Pons (tissue), 1 donor: ENCODE results near the gene PRDX2.
A peak's percentile ranks its signal among the peaks of the same experiment; 100 is the strongest.

Experiments
- DNase-seq: peaks from one replicate; pipeline ENCODE4 v3.0.0-alpha.2; 2016; ENCODE audit warnings: low spot score

PRDX2 gene

DNA sequence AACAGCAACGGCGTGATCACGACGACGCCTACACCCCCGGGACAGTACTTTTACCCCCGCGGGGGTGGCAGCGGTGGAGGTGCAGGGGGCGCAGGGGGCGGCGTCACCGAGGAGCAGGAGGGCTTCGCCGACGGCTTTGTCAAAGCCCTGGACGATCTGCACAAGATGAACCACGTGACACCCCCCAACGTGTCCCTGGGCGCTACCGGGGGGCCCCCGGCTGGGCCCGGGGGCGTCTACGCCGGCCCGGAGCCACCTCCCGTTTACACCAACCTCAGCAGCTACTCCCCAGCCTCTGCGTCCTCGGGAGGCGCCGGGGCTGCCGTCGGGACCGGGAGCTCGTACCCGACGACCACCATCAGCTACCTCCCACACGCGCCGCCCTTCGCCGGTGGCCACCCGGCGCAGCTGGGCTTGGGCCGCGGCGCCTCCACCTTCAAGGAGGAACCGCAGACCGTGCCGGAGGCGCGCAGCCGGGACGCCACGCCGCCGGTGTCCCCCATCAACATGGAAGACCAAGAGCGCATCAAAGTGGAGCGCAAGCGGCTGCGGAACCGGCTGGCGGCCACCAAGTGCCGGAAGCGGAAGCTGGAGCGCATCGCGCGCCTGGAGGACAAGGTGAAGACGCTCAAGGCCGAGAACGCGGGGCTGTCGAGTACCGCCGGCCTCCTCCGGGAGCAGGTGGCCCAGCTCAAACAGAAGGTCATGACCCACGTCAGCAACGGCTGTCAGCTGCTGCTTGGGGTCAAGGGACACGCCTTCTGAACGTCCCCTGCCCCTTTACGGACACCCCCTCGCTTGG is 9.3 kb downstream of the PRDX2 start:
- no peak for DNase-seq

DNA sequence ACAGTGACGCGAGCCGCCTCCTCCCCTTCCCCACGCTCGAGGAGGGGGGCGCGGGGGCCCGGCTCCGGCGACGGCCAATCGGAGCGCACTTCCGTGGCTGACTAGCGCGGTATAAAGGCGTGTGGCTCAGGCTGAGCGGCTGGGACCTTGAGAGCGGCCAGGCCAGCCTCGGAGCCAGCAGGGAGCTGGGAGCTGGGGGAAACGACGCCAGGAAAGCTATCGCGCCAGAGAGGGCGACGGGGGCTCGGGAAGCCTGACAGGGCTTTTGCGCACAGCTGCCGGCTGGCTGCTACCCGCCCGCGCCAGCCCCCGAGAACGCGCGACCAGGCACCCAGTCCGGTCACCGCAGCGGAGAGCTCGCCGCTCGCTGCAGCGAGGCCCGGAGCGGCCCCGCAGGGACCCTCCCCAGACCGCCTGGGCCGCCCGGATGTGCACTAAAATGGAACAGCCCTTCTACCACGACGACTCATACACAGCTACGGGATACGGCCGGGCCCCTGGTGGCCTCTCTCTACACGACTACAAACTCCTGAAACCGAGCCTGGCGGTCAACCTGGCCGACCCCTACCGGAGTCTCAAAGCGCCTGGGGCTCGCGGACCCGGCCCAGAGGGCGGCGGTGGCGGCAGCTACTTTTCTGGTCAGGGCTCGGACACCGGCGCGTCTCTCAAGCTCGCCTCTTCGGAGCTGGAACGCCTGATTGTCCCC is 10.1 kb downstream of the PRDX2 start, which contains the start of gene JUNB:
Gene JUNB (plus strand): TSS at position 142 of the 706 bp plus-strand sequence. CDS start 286 bp downstream, at position 428.
- DNase-seq, result peak; percentile 97

DNA sequence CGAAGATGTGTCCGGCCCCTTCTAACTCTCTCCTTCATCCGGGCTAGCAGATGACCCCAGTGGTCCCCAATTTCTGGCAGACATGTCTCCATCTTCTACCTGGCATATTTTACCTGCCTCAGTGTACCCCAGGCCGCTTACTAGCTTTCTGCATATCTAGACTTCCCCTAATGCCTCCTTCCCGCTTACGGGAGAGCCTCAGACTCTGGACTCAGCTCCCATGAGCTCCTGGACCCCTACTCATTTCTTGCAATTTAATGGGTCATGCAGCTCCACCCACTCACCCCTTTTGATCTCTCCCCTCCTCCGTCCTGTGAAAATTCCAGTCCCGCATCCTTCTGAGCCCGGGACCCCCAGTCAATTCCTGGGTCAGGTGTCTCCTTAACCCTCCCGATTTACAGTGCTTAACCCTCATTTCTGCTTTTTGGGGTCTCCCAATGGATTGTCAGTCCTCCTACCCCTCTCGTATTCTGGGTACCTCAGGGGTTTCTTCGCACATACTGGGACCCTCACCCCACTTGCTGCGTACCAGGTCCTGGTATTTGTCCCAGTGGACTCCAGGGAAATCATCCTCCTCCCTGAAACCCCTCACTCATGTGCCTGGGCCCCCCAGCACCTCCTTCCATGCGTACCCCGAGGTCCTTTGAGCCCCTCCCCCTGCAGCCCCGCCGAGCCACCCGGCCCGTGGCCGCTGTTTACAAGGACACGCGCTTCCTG is 10.8 kb downstream of the PRDX2 start:
- no peak for DNase-seq

DNA sequence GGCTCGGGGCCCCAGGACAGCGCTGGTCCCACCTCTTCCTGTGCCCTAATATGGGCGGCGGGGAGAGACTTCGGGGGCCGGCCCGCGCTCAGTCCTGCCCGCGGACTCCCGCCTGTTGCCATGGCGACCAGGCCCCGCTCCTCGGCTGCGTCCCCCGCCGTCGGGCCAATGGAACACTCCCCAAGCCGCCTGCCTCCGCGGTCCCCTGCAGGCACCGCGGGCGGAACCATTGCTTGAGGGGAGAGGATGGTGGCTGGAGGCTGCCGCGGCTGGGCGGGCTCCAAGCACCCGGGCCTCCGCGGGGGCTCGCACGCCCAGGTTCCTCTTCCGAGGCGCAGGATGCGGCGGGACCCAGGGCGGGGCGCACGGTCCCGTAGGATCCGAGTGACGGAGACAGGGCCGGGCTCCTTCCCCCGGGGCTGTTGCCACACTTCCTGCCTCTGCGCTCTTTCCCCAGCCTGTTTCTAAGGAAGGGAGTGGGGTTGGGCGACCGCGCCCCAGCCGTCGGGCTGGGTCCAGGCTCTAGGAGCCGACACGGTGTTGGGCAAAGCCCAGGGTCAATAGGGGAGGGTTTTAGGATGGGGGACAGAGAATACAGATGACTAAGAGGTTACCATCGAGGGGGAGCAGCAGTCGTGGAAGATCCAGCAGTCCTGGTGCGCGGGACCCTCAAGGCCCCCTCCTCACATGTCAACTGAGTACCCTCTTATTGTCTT is 11.5 kb downstream of the PRDX2 start:
- DNase-seq, result peak; percentile 91

DNA sequence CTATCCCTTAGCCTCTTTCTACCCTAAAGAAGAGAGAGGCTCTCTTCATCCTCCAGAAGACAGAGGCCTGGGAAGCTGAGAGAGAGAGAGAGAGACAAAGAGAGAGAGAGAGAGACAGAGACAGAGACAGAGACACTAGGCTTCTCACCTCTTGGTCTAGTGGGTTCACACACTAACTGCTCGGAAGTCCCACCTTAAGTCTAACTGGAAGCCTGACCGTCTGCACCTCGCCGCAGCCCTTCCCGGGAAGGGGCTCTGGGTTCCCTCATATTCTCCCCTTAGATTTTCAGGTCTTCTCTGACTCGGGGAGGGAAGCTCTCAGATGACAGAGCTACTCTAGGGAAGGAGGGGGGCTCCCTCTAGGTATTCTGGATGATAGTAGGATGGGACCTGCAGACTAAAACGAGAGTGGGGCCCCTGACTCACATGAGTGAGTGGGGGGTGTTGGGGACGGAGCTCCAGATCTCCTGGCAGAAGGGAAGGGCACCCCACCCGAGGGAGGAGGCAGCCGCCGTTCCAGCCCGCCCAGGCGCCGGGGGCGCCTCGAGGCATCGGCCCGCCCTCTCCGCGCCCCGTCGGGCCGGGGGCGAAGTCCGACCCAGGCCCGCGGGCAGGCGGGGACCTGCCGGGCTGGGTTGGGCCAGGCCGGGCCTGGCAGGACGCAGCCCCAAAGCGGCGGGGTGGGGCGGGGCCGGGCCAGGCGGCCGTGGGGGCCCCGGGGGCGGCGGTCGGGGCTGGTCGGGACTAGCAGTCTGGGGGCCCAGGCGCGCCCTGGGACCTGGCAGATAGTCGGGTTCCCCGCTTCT is 12.3 kb downstream of the PRDX2 start:
- no peak for DNase-seq

DNA sequence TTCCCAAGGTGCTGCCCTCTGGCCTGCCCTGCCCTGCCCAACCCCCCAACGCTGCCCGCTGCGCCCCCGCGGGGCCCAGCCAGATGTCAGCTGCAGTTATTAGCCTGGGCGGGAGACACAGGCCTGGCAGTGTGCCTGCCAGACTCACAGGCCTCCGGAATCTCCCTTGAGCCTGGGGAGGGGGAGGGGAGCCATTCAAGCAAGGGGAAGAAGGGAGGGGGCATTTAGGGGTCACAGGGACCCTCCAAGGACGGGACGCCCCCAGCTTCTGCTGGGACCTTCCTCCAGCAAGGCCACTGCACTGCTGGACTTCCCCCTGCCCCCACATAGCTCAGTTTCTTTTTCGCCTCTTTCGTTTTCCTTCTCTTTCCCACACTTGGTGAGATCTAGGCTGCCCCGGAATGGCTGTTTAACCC is 12.9 kb downstream of the PRDX2 start:
- DNase-seq, result peak; percentile 74

DNA sequence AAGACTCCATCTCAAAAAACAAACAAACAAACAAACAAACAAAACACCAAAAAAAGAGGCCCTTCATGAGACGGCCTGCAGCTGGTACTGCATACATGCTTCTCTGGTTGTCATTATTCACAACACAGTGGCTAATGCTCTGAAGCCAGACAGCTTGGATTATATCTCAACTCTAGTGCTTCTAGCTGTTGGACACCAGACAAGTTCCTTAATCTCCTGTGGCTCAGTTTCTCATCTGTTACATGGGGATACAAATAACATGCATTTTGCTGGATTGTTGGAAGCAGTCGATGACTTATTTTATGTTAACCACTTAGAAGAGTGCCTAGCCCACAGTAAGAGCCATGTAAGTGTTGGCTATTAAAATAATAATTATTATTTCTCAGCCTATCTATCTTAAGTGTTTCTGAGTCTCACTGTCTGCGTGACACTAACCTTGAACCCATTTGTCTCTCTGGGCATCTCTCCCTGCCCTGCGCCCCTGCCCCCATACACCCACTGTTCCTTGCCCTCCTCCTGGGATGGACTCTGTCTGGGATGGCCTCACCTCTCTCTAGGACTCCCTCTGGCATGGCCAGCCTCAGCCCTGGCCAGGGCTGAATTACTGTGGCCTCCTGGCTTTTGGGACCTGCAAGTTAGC is 13.4 kb downstream of the PRDX2 start:
- no peak for DNase-seq

DNA sequence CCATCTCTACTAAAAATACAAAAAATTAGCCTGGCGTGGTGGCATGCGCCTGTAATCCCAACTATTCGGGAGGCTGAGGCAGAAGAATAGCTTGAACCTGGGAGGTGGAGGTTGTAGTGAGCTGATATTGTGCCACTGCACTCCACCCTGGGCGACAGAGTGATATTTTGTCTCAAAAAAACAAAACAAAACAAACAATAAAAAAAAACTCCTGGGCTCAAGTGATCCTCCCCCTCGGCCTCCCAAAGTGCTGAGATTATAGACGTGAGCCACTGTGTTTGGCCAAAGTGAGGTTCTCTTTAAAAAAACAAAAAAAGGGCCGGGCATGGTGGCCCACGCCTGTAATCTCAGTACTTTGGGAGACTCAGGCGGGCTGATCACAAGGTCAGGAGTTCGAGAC is 14.1 kb downstream of the PRDX2 start:
- DNase-seq, result no peak

DNA sequence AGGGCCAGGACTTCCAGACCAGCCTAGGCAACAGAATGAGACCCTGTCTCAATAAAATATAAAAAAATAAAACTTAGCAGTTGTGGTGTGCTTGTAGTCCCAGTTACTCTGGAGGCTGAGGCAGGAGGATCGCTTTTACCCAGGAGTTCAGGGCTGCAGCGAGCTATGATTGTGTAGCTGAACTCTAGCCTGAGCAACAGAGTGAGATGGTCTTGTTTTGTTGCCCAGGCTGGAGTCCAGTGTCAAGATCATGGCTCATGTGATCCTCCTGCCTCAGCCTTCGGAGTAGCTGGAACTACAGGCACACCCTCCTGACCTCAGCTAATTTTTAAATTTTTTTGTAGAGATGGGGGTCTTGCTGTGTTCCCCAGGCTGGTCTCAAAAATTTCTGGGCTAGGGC is 14.6 kb downstream of the PRDX2 start:
- no peak for DNase-seq

DNA sequence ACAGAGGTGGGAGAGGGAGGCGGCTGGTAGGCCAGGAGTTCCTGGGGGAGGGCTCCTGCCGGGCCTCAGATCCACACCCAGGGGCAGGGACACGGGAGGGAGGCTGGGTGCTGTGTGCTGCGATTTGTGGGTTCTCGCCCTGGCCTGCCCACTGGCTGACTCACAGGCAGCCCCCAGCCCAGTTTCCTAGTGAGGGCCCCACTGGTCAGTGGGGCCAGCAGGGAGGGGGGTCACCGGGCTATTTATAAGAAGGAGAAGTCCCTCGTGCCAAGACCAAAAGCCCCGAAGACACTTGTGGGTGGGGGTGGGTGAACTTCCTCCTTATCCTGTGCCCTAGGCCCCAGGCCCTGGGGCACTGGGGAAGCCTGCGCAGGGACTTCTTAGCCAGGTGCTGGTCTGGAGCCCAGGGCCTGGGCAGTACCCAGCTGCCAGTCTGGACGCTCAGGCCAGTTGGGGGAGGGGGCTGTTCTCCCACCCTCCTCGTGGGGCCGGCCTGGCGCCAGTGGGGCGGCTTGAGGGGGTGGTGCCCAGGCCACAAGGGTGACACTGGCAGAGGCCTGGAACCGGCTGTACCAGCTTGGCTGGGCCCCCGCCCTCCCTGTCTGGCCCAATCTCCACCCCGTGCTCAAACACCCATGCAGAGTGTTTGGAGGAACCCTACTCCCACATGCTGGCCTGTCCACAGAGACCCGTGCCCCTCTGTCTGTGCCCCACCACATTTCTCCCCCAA is 15.3 kb downstream of the PRDX2 start:
- DNase-seq, result peak; percentile 78

DNA sequence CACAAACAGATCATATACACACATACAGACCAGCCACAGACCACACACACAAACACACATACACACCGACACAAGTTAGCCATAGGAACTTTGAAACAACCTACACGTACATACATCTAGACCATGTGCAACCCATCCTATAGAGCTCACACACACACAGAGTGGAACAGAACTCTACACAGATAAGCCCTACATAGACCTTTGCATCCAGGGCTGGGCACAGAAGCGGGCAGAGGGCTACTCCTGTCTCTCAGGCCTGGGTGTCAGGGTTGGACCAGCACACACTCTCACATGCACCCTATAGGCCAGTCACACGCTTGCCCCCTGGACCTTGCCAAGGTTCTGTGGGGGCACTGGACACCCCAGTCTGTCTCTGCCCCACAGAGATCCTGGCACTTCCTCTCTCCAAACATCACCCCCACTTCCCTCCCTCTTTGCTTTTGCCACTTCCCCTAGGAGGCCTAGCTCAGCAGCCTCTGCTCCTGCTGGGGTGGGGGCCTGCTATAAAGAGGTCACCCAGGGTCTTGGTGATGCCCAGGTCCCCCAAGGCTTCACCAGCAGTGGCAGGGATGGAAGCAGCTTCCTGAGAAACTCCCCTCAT is 16.1 kb downstream of the PRDX2 start:
- DNase-seq, result peak; percentile 73

DNA sequence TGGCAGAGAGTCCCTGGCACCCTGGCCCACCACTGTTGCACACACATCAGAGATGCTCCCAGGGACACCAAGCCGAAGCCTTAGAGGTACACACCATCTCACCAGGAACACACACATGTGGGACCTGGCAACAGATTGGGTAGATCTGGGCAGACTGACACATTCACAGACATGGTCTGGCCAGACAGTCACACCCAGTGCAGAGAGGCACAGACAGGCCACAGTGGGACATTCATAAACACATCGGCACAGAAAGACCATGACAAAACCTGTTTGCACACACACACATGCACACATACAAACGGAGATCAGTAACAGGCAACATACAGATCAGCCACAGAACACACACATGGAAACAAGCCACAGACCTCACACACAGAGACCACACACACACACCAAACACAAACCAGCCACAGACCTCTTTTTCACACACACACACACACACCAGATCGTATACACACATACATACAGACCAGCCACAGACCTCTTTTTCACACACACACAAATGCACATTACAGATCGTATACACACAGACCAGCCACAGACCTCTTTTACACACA is 16.6 kb downstream of the PRDX2 start:
- no peak for DNase-seq

DNA sequence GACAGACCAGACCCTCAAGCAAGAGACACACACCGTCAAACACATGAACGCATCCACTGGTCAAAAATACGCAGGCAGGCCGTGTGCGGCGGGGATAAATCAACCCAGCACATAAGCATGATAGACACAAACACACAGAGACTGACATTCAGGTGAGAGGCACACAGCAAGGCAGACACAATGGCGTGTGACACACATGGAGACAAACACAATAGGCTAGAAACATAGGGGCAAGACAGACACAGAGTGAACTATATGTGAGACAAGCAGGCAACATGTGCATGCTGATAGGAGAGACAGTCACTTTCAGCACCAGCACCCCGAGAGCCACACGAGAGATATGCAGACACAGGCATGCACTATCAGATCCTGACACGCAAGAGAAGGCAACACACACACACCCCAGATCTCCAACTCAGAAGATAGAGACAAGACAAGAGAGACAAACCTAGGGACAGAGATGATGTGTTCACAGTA is 17.2 kb downstream of the PRDX2 start:
- DNase-seq, result no peak

DNA sequence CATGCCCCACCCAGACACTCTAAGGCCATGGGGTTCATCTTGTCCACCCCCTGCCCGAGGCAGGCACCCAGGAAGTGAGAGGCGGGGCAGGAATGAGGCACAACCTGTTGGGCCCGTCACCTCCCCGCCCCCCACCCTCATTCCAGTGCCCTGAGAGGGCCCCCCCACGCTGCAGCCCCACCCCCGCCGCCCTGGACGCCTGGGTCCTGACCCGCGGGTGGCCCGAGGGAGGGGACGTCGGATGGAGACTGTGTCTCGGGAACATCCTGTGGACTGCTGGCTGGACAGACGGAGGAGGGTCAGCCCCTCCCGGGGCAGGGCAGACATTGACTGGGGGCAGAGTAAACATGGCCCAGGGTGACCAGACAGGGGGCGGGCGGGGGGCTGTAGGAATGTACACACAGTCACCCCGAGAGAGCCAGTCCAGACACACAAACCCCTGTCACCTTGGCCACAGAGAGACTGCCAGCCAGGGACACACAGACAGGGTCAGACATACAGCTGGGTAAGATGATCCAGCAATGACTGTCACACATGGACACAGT is 17.7 kb downstream of the PRDX2 start:
- no peak for DNase-seq

DNA sequence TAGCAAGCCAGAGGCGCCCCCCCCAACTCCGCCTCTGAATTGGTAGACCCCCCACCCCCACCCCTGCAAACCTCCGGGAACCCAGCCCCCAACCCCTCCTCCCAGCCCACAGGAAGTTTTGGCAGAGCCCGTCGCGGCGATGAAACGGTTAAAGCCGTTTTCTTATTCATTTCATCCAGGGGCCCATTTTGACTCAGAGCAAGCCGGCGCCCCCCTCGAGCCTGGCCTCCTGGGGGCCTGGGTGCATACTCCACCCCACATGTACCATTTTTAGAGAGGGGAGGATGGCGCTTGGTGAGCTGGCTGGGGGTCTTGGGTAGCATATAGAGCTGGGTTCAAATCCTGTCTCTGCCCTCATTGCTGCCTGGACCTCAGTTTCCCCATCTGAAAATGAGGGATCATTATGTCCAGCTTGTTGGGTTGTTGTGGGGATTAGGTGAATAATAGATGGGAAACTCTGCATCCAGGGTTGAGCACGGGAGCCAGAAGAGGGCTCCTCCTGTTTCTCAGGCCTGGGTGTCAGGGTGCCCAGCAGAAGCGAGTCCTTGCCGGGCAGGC is 18.2 kb downstream of the PRDX2 start:
- no peak for DNase-seq

DNA sequence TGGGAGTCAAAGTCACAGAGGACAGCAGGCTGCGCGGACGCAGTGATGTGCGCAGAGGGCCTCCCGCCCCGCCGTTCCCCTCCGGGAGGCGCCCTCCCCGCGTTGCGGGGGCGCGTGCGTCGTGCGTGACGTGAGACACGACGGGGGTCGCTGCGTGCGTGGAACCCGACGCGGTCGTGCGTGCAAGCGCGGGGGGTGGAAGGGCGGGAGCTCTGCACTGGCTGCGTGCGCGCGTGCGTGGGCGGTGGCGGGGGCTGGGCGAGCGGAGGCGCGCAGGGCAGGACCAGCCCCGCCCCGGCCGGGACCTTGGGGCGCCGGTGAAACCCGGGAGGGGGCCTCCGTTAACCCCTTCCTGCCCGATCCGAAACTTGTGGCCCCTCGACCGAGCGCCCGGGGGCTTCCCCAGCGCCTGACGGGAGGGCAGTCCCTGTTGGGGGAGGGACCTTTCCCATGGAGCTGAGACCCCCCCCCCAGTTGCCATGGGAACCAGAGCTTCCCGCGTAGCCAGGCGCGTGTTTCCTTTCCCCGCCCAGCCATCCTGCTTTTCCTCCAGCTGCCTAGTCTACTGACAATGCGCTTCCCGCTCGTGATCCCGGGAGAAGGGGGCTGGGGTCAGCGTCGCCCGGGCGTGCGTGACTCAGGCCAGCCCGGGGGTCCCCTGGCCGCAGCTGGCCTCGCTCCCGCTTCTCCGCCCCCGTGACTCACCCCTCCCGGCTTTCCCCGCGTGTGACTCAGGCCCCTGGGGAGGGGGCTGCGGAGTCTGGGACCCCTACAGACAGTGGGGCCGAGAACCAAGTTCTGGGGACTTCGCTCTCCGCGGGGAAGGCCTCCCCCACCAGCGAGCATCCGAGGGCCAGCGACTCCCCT is 18.9 kb downstream of the PRDX2 start:
- DNase-seq, result peak; percentile 79

DNA sequence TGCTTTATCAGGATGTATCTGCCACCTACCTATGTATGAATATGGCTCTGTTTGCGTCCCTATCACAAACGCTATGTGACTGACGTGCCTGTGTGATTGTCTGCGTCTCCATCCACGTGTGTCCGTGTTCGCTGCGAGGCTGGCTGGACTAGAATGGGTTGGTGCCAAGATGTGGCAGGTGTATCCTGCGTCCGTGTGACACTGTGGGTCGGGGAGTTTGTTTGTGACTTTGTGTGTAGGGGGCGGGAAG is 19.5 kb downstream of the PRDX2 start:
- no peak for DNase-seq
